GM20431 (cell line): Measurements from ENCODE around the gene CUTC.
"Not testable (repeated sequence)": the region's sequence is repeated elsewhere in the genome, so short reads cannot be mapped to it uniquely, and the experiment has no call there.

ENCODE experiments used
- in situ Hi-C: fragments of 300-500 bp; cut with MseI, MboI; formaldehyde crosslinking; loops from one replicate; pipeline ENCODE4 v1.15.0; 2020; ENCODE audit warnings: low sequenced_read_pairs; ENCODE audit not compliant: unreplicated experiment

CUTC gene

DNA sequence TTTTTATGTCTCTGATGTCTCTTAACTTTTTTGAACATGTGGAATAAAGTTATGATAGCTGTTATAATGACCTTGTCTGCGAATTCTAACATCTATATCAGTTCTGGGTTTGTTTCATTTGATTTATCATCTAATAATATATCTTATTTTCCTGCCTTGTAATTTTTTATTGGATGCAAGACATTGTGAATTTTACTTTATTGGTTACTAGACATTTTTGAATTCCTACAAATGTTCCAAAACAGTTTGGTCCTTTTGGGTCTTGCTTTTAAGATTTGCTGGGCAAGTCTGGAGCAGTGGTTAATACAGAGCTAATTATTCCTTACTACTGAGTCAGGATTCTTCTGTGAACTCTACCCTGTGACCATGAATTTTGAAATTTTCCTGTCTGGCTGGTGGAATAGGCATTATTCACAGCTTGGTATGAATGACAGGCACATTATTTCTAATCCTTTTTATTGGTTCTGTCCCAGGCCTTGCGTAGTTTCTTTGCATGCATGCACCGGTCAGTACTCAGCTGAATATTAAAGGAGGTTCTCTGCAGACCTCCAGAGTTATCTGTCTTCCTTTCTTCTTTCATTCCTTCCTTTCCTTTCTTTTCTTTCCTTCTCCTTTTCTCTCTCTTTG lies 9.0 kb downstream of the CUTC start:
- in situ Hi-C loops = no loop called here

DNA sequence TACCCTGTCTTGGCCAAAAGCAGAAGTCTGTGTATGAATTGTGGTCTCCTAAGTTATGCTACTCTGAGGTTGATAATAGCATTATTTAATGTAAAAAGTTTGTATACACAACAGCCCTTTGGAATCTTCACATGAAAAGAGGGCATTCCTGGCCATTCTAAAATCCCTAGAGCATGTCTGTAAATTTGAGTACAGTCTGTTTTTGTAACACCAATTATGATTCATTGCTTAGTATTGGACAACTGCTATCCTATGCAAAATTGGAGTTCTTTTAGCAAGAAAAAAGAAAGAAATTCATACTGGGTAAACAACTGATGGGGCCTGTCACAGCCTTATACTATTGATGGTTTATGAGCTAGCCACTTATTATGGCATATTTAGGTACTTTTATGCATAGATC lies 10.2 kb downstream of the CUTC start:
- in situ Hi-C loops = no loop called here

DNA sequence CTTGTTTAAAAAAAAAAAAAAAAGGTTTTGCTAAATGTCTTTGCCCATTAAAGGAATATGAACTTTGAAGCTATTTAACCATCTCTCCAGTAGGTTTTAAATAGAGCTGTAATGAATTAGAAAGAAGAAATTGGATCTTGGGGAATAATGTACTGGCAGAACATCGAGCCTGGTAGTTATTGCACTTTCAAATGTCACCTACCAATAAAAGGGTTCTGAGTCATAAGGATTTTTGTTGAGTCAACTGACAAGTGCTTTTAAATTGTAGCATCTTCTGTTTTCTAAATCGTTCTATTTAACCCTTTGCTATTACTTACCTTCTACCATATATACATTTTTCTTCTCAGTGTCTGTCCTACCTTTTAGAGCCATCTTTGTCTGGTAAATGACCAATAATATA lies 10.7 kb downstream of the CUTC start:
- in situ Hi-C loops = no loop called here

DNA sequence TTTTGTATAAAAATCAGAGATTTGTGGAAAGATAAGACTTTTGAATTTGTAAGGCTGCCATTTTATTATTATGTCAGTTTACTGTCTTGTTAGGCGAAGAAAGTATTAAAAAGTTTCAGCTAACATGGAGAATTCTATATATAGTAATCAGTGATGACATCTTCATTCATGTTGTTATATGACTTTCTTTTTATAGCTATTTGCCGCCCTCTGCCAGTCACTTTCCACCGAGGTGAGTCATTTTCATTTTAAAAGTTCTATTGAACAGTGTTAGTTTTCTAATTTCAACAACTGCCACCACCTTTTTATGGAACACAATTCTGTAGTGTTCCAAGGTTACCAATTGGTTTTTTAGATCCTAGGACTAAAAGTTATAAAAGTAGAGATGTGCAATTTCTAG lies 11.8 kb downstream of the CUTC start:
- in situ Hi-C loops = no loop called here

DNA sequence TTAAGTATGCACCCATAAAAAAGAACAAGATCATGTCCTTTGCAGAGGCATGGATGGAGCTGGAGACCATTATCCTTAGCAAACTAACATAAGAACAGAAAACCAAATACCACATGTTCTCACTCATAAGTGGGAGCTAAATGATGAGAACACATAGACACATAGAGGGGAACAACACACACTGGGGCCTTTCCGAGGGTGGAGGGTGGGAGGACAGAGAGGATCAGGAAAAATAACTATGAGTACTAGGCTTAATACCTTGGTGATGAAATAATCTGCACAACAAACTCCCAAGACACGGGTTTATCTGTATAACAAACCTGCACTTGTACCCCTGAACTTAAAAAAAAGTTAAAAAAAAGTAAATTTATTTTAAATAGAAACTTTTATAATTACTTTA lies 14.1 kb downstream of the CUTC start:
- in situ Hi-C loops = not testable (repeated sequence)

DNA sequence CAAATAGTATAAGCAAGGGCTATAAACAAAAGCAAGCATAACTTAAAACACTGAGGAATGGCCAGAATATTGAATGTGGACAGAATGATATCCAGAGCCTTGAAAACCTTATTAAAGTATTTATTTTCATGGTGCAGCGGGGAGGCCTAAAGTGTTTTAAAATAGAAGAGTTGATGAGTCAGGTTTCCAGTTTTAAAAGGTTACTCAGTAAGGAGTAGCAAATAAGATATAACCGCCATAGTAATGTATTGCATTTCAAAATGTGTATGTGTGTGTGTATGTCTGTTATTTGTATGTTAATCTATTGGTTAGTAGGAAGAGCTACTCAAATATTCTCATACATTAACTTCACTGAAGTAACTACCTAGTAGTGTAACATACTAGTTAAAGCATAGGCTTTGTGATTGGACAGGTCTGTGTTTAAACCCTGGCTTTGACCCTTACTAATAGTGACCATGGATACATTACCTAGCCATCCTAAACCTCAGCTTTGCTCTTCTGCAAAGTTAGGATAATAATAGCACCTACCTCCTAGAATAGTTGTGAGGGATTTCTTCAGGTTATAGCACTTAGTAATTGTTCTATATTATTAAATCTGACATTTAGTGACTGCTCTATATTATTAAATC lies 16.9 kb downstream of the CUTC start:
- in situ Hi-C loops = no loop called here

DNA sequence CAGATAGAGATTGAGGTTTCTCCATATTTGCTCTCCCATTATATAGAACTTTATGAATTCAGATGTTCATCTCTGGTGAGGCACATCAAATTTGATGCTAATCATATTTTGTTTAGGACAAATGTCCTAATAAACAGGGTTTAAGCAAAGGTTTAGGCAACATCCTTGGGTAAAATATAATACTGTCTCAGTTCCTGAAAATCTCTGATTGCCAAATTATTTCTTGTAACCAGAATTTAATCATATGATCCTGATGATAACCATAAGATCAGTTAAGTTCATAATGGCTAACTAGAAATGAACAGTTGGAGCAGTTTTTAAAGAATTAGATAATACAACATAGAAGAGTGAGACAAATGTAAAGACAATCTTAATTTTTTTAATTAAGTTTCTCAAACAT lies 18.6 kb downstream of the CUTC start:
- in situ Hi-C loops = no loop called here

DNA sequence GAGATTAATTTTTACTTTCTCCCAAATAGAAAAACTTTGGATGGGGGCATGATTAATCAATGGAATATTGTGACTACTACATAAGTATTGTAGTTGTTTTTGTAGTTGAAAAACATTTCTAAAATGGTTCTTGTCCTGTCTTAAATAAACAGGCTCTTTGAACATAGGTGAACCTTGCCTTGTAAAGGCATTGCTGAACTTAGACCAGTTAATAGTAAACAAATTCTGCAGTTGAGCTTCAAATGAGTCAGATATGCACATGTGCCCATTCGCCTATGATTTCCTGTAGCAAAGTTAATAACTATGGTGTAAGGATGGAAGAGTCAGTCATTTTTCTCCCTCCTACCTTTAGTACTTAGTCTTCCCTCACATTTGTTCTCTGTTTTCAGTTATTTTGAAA lies 22.6 kb downstream of the CUTC start:
- in situ Hi-C loops = no loop called here

DNA sequence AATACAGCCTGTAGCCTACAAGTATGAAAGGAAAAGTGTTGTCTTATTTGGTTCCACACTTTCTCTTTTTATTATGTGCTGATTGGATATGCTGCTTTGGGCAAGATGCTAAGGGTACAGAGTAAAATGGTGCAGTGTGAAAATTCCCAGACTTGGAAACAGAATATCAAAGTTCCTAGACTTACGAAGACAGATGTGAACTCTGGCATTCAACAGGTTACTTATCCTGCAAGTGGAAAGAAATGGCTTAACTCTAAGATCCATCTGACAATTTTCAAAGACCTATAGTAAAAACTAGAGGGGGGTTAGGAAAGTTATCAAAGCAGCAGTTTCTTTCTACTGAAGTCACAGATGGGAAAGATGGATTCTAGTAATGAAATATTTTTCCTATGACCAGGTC lies 24.1 kb downstream of the CUTC start:
- in situ Hi-C loops = no loop called here

DNA sequence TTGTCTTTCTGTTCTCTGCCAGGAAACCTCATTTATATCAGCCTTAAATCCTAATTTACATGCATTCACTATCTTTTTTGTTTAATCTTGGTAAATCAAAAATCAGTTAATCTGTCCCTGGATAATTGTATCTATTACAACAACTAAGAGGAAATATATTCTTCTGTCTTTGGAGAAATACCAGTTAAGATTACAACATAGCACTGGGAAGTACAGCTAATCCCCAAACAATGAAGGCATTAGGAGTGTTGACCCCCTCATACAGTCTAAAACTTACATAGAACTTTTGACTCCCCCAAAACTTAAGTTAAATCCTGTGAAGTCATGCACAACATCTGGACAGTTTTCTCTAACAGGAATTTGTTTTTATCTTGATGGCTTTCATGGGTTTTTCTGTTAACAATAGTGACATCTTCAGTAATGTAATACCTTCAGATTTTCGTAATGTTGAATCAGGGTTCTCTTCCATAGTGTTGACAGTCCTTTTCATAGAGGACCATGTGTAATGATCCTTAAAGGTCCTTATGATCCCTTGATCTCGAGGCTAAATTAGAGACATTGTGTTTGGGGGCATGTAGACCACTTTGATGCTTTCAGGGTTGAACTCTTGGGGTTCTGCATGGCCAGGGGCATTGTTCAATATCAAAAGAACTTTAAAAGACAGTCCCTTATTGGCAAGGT lies 26.3 kb downstream of the CUTC start:
- in situ Hi-C loops = no loop called here

DNA sequence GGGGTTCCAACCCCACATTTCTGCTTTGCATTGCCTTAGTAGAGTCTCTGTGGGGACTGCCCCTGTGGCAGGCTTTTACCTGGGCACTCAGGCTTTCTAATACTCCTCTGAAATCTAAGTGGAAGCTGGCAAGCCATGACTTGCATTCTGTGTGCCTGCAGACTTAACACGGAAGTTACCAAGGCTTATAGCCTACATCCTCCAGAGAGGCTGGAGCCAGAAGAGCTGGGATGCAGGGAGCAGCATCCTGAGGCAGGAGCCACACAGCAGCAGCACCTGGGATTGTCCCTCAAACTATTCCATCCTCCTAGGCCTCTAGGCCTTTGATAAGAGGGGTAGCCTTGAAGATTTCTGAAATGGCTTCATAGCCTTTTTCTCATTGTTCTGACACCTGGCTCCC lies 28.3 kb downstream of the CUTC start:
- in situ Hi-C loops = no loop called here

DNA sequence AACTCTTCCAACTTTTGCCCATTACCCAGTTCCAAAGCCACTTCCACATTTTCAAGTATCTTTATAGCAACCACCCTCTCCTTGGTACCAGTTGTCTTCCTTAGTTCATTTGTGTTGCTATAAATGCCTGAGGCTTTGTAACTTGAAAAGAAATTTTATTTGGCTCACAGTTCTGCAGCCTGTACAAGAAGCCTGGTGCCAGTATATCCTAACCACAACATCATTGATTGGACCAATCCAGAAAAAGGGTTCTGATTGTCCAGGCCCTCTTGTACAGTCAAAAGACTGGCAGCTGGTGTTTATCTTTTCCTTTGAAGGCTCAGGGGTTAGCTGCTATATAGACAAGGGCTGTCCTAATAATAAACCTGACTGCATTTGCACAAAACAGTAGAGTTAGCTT lies 29.3 kb downstream of the CUTC start:
- in situ Hi-C loops = no loop called here

DNA sequence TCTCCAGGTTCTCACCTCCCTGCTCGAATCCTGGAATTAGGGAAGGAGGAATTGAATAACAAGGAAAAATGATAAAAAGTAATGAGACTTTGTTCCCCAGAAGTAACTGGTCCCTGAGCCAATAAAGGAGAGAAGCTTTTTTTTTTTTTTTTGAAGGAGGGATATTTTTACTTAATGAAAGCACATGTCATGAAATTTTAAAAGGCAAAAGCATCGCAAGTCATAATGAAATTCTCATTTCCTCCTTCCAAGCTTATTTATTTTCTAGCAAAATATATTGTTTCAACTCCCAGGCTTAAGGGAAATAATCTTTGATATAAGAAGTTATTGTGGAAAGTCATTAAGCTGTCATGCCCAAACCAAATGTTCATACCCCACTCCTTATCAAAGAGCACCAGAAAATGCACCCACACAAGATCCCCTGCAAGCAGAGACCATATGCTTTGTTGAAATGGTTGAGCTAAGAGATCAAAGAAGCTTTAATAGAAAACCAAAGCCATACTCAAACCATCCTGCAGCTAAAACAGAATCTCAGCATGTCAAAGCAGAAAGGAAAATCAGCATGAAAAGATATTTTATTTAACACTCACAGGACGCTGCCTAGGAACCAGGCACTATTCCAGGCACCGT lies 33.8 kb downstream of the CUTC start:
- in situ Hi-C loops = no loop called here

DNA sequence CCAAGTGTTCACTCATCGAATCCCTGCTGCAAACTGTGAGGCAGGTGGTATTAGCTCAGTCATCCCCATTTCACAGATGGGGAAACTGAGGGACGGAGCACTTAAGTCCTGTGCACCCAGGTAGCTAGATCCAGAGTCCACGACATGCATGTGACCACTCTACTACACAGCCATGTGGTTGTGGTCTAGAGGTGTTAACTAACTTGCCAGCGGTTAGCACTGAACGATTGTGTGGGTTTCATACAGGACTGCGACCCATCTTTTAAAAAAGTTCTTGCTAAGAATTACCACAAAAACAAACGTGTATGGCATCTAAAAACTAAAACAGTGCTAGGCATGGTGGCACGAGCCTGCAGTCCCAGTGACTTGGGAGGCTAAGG lies 34.3 kb downstream of the CUTC start:
- in situ Hi-C loops = no loop called here

DNA sequence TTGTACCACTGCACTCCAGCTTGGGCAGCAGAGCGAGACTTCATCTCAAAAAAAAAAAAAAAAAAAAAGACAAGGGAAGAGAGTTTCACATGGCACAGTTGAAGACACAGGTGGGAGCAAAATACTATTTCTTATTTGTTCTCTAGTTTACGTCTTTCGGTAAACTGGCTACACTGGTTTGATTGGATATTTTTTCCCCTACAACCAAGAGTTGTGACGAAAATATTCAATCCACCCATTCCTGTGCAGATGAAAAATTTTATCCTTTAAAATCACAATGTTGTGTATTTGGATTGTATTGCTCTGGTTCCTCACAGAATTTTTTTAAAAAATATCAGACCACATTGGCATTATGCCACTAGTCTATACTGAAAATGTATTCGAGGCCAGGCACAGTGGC lies 35.9 kb downstream of the CUTC start:
- in situ Hi-C loops = no loop called here

DNA sequence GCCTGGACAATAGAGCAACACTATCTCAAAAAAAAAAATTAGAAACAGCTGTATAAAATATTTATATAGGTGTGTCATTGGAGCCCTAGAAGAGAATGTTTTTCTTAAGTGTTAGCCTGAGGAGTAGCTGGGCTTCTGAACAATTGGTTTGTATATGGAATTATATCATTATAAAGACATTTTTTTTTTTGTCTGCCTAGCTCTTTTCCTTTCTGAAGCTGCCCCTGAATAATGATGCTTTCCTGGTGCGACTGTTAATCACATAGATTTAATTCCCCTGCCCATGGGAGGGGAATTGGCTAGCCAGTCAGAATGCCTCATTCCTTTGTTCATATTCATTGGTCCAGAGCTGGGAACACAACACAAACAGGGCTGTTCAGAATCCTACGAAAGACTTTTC lies 36.5 kb downstream of the CUTC start:
- in situ Hi-C loops = no loop called here

DNA sequence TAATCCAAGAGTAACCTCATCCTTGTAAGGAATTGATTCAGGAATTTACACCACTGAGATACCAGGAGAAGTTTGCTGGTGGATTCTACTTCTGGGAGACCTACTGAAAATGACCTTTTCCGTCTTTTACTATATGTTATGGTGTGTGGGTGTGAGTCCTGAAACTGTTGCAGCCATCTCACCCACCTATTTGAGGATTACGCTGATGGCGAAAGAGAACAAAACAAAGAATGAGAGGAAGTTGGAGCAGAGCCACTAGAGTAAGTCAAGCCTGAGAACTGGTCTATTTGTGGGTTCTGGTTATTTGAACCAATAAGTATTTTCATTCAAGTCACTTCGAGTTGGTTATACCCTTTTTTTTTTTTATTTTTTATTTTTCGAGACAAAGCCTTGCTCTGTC lies 37.7 kb downstream of the CUTC start:
- in situ Hi-C loops = no loop called here

DNA sequence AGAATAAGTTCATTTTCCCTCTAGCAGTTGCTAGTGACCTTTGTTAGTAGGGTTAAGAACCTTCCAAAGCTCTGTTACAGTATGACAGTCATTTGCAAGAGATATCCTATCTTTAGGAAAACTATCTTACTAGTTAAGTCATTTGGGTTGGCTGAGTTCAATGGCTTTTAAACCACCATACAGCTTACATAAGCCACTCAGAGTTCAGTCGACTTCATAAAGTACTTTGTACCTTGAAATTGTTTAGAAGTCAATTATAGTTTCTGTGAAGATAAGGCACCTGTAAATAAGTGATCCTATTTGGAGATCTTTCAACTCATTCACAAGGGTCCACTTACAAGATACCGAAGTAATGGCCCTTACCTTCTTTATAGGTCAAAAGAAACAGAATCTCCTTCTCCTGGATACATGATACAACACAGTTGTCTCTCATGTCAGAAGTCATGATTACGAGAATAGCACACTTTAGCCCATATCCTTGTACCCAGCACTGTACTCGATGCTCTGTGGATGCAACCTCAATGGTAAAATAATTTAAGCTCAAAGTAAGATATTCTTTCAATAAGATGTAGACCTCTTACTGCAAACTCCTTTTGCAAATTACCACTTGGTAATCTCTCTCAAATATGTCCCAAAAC lies 38.5 kb downstream of the CUTC start:
- in situ Hi-C loops = no loop called here

DNA sequence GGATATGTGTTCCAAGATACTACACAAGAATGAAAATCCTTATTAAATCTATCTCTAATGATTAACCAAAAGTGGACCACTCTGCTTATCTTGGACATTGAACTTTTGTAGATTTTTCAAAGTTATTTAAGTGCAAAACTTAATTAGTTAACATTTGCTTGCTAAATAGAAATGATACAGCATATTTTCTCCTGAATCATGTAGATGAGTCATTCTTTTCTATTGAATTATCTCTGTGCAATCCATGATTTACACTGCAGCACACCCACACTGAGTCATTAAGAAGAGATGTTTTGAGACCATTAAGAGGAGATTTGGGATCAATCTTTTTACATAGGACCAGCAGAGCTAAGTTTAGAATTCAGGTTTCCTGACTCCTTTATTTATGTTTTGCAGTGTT lies 43.8 kb downstream of the CUTC start:
- in situ Hi-C loops = no loop called here

DNA sequence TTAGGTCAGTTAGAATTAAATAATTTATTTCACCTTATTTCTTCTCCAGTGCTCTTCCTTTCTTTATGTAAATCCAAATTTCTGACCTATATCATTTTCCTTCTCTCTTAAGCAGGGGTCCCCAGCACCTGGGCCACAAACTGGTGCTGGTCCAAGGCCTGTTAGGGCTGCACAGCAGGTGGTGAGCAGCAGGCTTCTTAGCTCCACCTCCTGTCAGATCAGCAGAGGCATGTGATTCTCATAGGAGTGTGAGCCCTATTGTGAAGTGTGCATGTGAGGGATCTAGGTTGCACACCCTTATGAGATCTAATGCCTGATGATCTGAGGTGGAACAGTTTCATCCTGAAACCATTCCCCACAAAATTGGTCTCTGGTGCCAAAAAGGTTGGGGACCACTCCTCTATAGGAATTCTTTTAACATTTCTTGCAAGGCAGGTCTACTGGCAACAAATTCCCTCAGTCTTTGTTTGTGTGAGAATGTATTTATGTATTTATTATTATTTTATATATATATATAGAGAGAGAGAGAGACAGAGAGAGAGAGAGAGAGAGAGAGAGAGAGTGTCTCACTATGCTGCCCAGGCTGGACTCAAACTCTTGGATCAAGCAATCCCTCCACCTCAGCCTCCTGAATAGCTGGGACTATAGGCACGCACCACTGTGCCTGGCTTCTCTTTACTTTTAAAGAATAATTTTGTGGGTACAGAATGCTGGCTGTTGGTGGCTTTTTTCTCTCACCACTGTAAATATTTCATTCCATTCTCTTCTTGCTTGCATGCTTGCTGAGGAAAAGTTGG lies 46.1 kb downstream of the CUTC start:
- in situ Hi-C loops = no loop called here
